Chondrocyte (in vitro differentiated cells): ENCODE data around the gene MRPL55. TPM values are rescaled to one million over a fixed set of nuclear protein-coding genes. Genes with fewer than 3 reads are reported as not detected.

Experiments
- DNase-seq: peaks from one replicate; pipeline ENCODE4 v3.0.0; 2021; ENCODE audit warnings: mixed read lengths, low spot score
- H3K27ac Mint-ChIP-seq: one replicate; pipeline ENCODE4 v1.8.0; 2021; ENCODE audit warnings: mild to moderate bottlenecking, moderate library complexity, mixed read lengths; ENCODE audit not compliant: unreplicated experiment
- H3K27me3 Mint-ChIP-seq: 2 replicates; pipeline ENCODE4 v1.8.0; 2021; ENCODE audit warnings: low read depth, mixed read lengths
- H3K36me3 Mint-ChIP-seq: 2 replicates; pipeline ENCODE4 v1.8.0; 2021; ENCODE audit warnings: low read depth, mixed read lengths
- H3K4me1 Mint-ChIP-seq: 2 replicates; pipeline ENCODE4 v1.8.0; 2021; ENCODE audit warnings: low read depth, mild to moderate bottlenecking, mixed read lengths
- H3K4me3 Mint-ChIP-seq: one replicate; pipeline ENCODE4 v1.8.0; 2021; ENCODE audit warnings: mild to moderate bottlenecking, moderate library complexity, mixed read lengths; ENCODE audit not compliant: unreplicated experiment
- H3K9me3 Mint-ChIP-seq: 2 replicates; pipeline ENCODE4 v1.8.0; 2021; ENCODE audit warnings: low read depth, mixed read lengths
- total RNA-seq: library from RNA; stranded (reverse); gene quantifications from 3 replicates; pipeline ENCODE4 v1.2.1, GENCODE V29; 2021
- TF ChIP-seq, protein P1 (sequence below): fragments of 200-600 bp; sonication (generic); IDR thresholded peaks from 2 replicates; pipeline ENCODE4 v1.5.0; 2021; ENCODE audit warnings: antibody characterized with exemption, mild to moderate bottlenecking, moderate library complexity

Gene MRPL55
- total RNA-seq, 1 donor from 2014 or later: 48.6 TPM

DNA sequence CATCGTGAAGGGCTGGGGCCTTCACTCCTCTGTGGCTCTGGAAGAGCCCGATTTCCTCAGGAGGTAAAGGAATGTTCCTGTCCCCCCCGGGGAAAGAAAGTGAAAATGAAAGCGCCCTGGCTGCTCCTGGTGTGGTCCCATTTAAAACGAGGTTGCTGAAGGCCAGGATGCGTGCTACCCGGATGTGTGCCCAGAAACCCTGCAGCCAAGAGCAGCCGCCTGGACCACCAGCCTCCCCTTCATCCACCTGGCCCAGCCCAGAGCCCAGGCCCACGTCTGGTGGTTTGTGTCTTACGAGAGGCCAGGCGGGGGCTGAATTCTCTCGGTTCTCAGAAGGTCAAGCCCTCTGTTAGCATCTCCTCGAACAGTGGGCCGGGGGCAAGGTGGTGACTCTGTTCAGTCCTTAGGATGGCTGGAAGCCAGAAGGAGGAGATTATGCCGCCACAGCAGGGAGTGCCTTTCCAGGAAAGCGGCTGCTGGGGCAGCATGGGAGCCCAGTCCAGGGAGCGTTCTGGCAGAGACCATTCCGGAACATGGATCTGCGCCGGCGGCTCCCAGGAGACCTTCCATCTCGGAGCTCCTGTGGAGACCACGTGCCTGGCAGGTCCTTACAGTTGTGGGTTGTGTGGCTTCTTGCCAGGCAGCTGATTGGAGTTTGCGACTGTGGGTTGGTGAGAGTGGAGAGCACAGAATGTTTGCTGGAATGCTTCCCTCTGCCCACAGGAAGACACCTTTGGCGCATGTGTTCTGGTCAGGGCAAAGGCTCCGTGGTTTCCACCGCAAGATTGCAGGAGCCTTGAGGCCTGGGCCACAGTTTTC lies 32.3 kb upstream of the MRPL55 start:
- H3K27ac Mint-ChIP-seq: peak overlapping the region; percentile 93
- TF ChIP-seq, protein P1, sequence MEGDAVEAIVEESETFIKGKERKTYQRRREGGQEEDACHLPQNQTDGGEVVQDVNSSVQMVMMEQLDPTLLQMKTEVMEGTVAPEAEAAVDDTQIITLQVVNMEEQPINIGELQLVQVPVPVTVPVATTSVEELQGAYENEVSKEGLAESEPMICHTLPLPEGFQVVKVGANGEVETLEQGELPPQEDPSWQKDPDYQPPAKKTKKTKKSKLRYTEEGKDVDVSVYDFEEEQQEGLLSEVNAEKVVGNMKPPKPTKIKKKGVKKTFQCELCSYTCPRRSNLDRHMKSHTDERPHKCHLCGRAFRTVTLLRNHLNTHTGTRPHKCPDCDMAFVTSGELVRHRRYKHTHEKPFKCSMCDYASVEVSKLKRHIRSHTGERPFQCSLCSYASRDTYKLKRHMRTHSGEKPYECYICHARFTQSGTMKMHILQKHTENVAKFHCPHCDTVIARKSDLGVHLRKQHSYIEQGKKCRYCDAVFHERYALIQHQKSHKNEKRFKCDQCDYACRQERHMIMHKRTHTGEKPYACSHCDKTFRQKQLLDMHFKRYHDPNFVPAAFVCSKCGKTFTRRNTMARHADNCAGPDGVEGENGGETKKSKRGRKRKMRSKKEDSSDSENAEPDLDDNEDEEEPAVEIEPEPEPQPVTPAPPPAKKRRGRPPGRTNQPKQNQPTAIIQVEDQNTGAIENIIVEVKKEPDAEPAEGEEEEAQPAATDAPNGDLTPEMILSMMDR: no peak
- H3K4me3 Mint-ChIP-seq: peak overlapping the region; percentile 91
- no peaks in the 10 kb centered on the region for H3K27me3 Mint-ChIP-seq
- H3K36me3 Mint-ChIP-seq: no peaks in the 10 kb centered on the region
- H3K4me1 Mint-ChIP-seq: peaks cover 32% of the 10 kb centered on the region
- H3K9me3 Mint-ChIP-seq: no peaks in the 10 kb centered on the region
- peak; percentile 90 for DNase-seq

DNA sequence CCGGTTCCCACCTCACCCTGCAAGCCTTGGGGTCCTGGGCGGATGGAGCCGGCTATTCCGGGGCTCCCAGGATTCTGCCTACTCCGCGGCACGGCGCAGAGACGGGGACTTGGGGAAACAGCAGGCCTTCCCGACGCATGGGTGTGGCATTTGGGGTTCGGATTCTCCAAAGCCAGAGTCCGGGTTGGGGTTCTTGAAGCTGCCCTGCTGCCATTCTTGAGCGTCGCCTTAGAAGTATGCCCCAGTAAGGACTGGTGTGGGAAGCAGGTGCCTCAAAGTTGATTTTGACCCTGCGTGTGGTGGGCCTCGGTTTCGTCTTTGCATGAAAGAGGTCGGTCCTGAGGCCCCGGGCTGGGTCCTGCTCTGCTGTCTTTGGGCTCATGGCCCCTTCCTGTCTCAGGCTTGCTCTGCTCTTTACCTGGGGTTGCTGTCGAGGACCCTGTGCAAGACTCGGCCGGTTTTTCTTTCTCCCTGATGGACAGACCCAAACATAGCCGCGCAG lies 31.7 kb upstream of the MRPL55 start:
- TF ChIP-seq, protein P1: no peak
- peak overlapping the region; percentile 91 for H3K4me3 Mint-ChIP-seq
- no peaks in the 10 kb centered on the region for H3K36me3 Mint-ChIP-seq
- peaks cover 32% of the 10 kb centered on the region for H3K4me1 Mint-ChIP-seq
- no peaks in the 10 kb centered on the region for H3K9me3 Mint-ChIP-seq
- H3K27me3 Mint-ChIP-seq: peaks cover 5% of the 10 kb centered on the region
- H3K27ac Mint-ChIP-seq: peak overlapping the region; percentile 93
- DNase-seq: no peak

GRCh38 chr1:228139931-228140723 lies 31.0 kb upstream of the MRPL55 start, which contains the start of gene GUK1:
Gene GUK1 (plus strand): TSS chr1:228140279. CDS start chr1:228140303, 24 bp downstream.
- TF ChIP-seq, protein P1: peak; percentile 61
- Mint-ChIP-seq H3K27me3 (peaks cover 8% of the 10 kb centered on the region), H3K4me1 (peaks cover 32% of the 10 kb centered on the region), H3K4me3 (peak within 1 kb of the TSS; percentile 91), H3K9me3 (no peaks in the 10 kb centered on the region), H3K36me3 (no peaks in the 10 kb centered on the region), H3K27ac (peak within 1 kb of the TSS; percentile 93)
- DNase-seq: peak; percentile 100

GRCh38 chr1:228139406-228139930 lies 30.4 kb upstream of the MRPL55 start:
- TF ChIP-seq, protein P1: no peak
- Mint-ChIP-seq H3K27me3 (peaks cover 14% of the 10 kb centered on the region), H3K9me3 (no peaks in the 10 kb centered on the region), H3K27ac (peak overlapping the region; percentile 93), H3K36me3 (no peaks in the 10 kb centered on the region), H3K4me3 (peak overlapping the region; percentile 91), H3K4me1 (peaks cover 32% of the 10 kb centered on the region)
- DNase-seq: no peak

GRCh38 chr1:228136901-228137300 lies 27.8 kb upstream of the MRPL55 start:
- Mint-ChIP-seq H3K4me3 (no peak overlapping the region), H3K27ac (no peak overlapping the region), H3K4me1 (peaks cover 11% of the 10 kb centered on the region), H3K36me3 (no peaks in the 10 kb centered on the region), H3K9me3 (no peaks in the 10 kb centered on the region), H3K27me3 (peaks cover 20% of the 10 kb centered on the region)
- TF ChIP-seq, protein P1: no peak
- no peak for DNase-seq
